SU-DHL-6 (cell line): ENCODE data around the gene ACER3.

Source experiments
- CTCF ChIP-seq: fragments of 200-600 bp; sonication (generic); IDR thresholded peaks from one replicate; pipeline ENCODE4 v1.5.1; 2017; ENCODE audit warnings: antibody characterized with exemption, mild to moderate bottlenecking, low read length, moderate library complexity; ENCODE audit not compliant: insufficient read depth, poor library complexity, severe bottlenecking
- EZH2phosphoT487 ChIP-seq: fragments of 200-600 bp; sonication (generic), shearing (Covaris generic); conservative IDR thresholded peaks from 2 replicates; pipeline ENCODE4 v1.6.1; 2018; ENCODE audit warnings: mild to moderate bottlenecking, antibody characterized with exemption, low read length, moderate library complexity, mixed read lengths

- no peak for TF ChIP-seq CTCF
- TF ChIP-seq EZH2phosphoT487: no peak
Observed at GRCh38 chr11:76856106-76856505, 4.6 kb upstream of the ACER3 start.
